Neural cell (in vitro differentiated cells): ENCODE measurements around the gene SIK3. TPM values are rescaled to one million over a fixed set of nuclear protein-coding genes. Genes with fewer than 3 reads are reported as not detected.

Experiments used
- H2AFZ ChIP-seq: fragments of 200-600, 300-800 bp; sonication (generic), shearing (Covaris generic); 2 replicates; pipeline ENCODE4 v1.6.0; 2014; ENCODE audit warnings: low read depth, mild to moderate bottlenecking, antibody characterized with exemption, low read length, moderate library complexity
- H3F3A ChIP-seq: fragments of 200-600 bp; shearing (Covaris generic); 2 replicates; pipeline ENCODE4 v1.6.1; 2016; ENCODE audit warnings: mild to moderate bottlenecking, moderate library complexity, mixed read lengths, antibody characterized with exemption, low read length; ENCODE audit not compliant: insufficient read depth, poor library complexity, severe bottlenecking
- H3K27ac ChIP-seq: fragments of 200-600, 300-800 bp; sonication (generic), shearing (Covaris generic); 2 replicates; pipeline ENCODE4 v1.5.1; 2014; ENCODE audit warnings: mild to moderate bottlenecking, low read length, moderate library complexity
- H3K27me3 ChIP-seq: fragments of 300-800, 200-600 bp; sonication (generic), shearing (Covaris generic); 2 replicates; pipeline ENCODE4 v1.6.0; 2014; ENCODE audit warnings: mild to moderate bottlenecking, low read depth, low read length, moderate library complexity; ENCODE audit not compliant: insufficient read depth
- H3K36me3 ChIP-seq: fragments of 300-800, 200-600 bp; sonication (generic), shearing (Covaris generic); 2 replicates; pipeline ENCODE4 v1.5.1; 2014; ENCODE audit warnings: mild to moderate bottlenecking, antibody characterized with exemption, low read length, moderate library complexity; ENCODE audit not compliant: insufficient read depth
- H3K4me2 ChIP-seq: fragments of 300-800, 200-600 bp; sonication (generic), shearing (Covaris generic); 2 replicates; pipeline ENCODE4 v1.6.0; 2014; ENCODE audit warnings: mild to moderate bottlenecking, low read length
- H3K4me3 ChIP-seq: fragments of 300-800, 200-600 bp; sonication (generic), shearing (Covaris generic); 2 replicates; pipeline ENCODE4 v1.5.1; 2014; ENCODE audit warnings: mild to moderate bottlenecking, low read length, moderate library complexity
- H3K79me2 ChIP-seq: fragments of 200-600 bp; shearing (Covaris generic); replicated peaks from 2 replicates; pipeline ENCODE4 v1.6.0; 2014; ENCODE audit warnings: mild to moderate bottlenecking, low read length, moderate library complexity; ENCODE audit not compliant: insufficient read depth
- H3K9ac ChIP-seq: fragments of 300-800, 200-600 bp; sonication (generic), shearing (Covaris generic); 2 replicates; pipeline ENCODE4 v1.6.1; 2016; ENCODE audit warnings: mild to moderate bottlenecking, low read length, mixed read lengths
- H3K9me2 ChIP-seq: fragments of 200-600 bp; shearing (Covaris generic); 2 replicates; pipeline ENCODE4 v1.6.1; 2016; ENCODE audit warnings: mild to moderate bottlenecking, low read length, mixed read lengths; ENCODE audit not compliant: insufficient read depth
- H3K9me3 ChIP-seq: fragments of 200-600, 300-800 bp; sonication (generic), shearing (Covaris generic); 2 replicates; pipeline ENCODE4 v1.6.1; 2016; ENCODE audit warnings: mild to moderate bottlenecking, mixed run types, low read length, moderate library complexity, mixed read lengths
- H4K20me1 ChIP-seq: fragments of 200-600 bp; shearing (Covaris generic); 2 replicates; pipeline ENCODE4 v1.6.1; 2016; ENCODE audit warnings: mild to moderate bottlenecking, mixed run types; ENCODE audit not compliant: insufficient read depth
- CTCF ChIP-seq: fragments of 450-650 bp; IDR thresholded peaks from 2 replicates; pipeline ENCODE4 v1.5.1; 2014; ENCODE audit warnings: antibody characterized with exemption, mild to moderate bottlenecking, moderate library complexity; ENCODE audit not compliant: poor library complexity, severe bottlenecking
- EP300 ChIP-seq: fragments of 450-650 bp; conservative IDR thresholded peaks from 2 replicates; pipeline ENCODE4 v1.6.1; 2014; ENCODE audit warnings: antibody characterized with exemption, mild to moderate bottlenecking, moderate library complexity; ENCODE audit not compliant: poor library complexity, severe bottlenecking
- EZH2 ChIP-seq: fragments of 200-600, 300-800 bp; shearing (Covaris generic), sonication (generic); IDR thresholded peaks from 2 replicates; pipeline ENCODE4 v1.6.1; 2014; ENCODE audit warnings: antibody characterized with exemption, low read length, borderline replicate concordance, mild to moderate bottlenecking; ENCODE audit not compliant: insufficient read depth, poor library complexity, severe bottlenecking
- MXI1 ChIP-seq: fragments of 450-650 bp; conservative IDR thresholded peaks from 2 replicates; pipeline ENCODE4 v1.6.1; 2014; ENCODE audit warnings: antibody characterized with exemption, mild to moderate bottlenecking; ENCODE audit not compliant: poor library complexity, severe bottlenecking
- POLR2AphosphoS5 ChIP-seq: IDR thresholded peaks from 2 replicates; pipeline ENCODE4 v1.6.1; 2012
- RAD21 ChIP-seq: fragments of 450-650 bp; conservative IDR thresholded peaks from 2 replicates; pipeline ENCODE4 v1.6.1; 2014; ENCODE audit warnings: antibody characterized with exemption, mild to moderate bottlenecking, moderate library complexity
- REST ChIP-seq: IDR thresholded peaks from 2 replicates; pipeline ENCODE4 v1.6.1; 2012; ENCODE audit warnings: borderline replicate concordance
- SMC3 ChIP-seq: fragments of 450-650 bp; conservative IDR thresholded peaks from 2 replicates; pipeline ENCODE4 v1.6.1; 2014; ENCODE audit warnings: antibody characterized with exemption, mild to moderate bottlenecking, moderate library complexity; ENCODE audit not compliant: poor library complexity
- TAF1 ChIP-seq: IDR thresholded peaks from 2 replicates; pipeline ENCODE4 v1.6.1; 2012; ENCODE audit warnings: low read depth
- polyA plus RNA-seq: library from polyadenylated mRNA; depleted of rRNA; stranded (reverse); fragments of >200 nt; gene quantifications from 2 replicates; pipeline ENCODE4 v1.2.3, GENCODE V29; 2014

SIK3 gene
- polyA plus RNA-seq, 1 donor from 2014 or later, result 11.2 TPM

GRCh38 chr11:116853461-116854073 lies 244.7 kb downstream of the SIK3 start:
- Histone ChIP-seq H4K20me1 (no peaks in the 10 kb centered on the region), H3K9me3 (no peaks in the 10 kb centered on the region), H3K27ac (no peak overlapping the region), H3K9me2 (no peaks in the 10 kb centered on the region), H3K36me3 (peaks cover 15% of the 10 kb centered on the region), H3K4me3 (no peak overlapping the region), H3K27me3 (no peaks in the 10 kb centered on the region), H3F3A (no peaks in the 10 kb centered on the region), H3K9ac (no peak overlapping the region), H3K4me2 (no peak overlapping the region), H2AFZ (no peak overlapping the region), H3K79me2 (no peaks in the 10 kb centered on the region)
- TF ChIP-seq MXI1 (no peak), CTCF (no peak), EP300 (no peak), RAD21 (no peak), TAF1 (no peak), SMC3 (no peak), REST (no peak), POLR2AphosphoS5 (no peak), EZH2 (no peak)

GRCh38 chr11:116852261-116853031 lies 245.8 kb downstream of the SIK3 start:
- peaks cover 15% of the 10 kb centered on the region for H3K36me3 ChIP-seq
- no peaks in the 10 kb centered on the region for H3K27me3 ChIP-seq
- H3F3A ChIP-seq, result no peaks in the 10 kb centered on the region
- TF ChIP-seq POLR2AphosphoS5 (no peak), REST (no peak), CTCF (no peak), SMC3 (no peak), RAD21 (no peak), EP300 (no peak), TAF1 (no peak), MXI1 (no peak), EZH2 (no peak)
- H3K9ac ChIP-seq, result no peak overlapping the region
- no peak overlapping the region for H3K4me3 ChIP-seq
- H3K4me2 ChIP-seq, result no peak overlapping the region
- H4K20me1 ChIP-seq, result no peaks in the 10 kb centered on the region
- no peaks in the 10 kb centered on the region for H3K79me2 ChIP-seq
- no peaks in the 10 kb centered on the region for H3K9me2 ChIP-seq
- H2AFZ ChIP-seq, result no peak overlapping the region
- H3K9me3 ChIP-seq, result no peaks in the 10 kb centered on the region
- H3K27ac ChIP-seq, result no peak overlapping the region
